Duodenal mucosa (tissue), 2 donors: Measurements from ENCODE around the gene EIF2B2.

Experiments
- H3K27ac ChIP-seq: one replicate; pipeline ENCODE4 v1.7.0; 2013; ENCODE audit warnings: low read depth, low read length
- H3K27me3 ChIP-seq, 2 donors: one replicate each; pipeline ENCODE4 v1.7.0; 2013; ENCODE audit warnings: low read length in 2 of 2, control low read depth in 1 of 2; ENCODE audit not compliant: insufficient read depth in 2 of 2, control insufficient read depth in 1 of 2
- H3K36me3 ChIP-seq, 2 donors: one replicate each; pipeline ENCODE4 v1.7.0; 2013; ENCODE audit warnings: low read length in 2 of 2, control low read depth in 1 of 2; ENCODE audit not compliant: insufficient read depth in 2 of 2, control insufficient read depth in 1 of 2
- H3K4me1 ChIP-seq, 2 donors: one replicate each; pipeline ENCODE4 v1.7.0; 2013; ENCODE audit warnings: low read length in 2 of 2, control low read depth in 1 of 2; ENCODE audit not compliant: insufficient read depth in 2 of 2, control insufficient read depth in 1 of 2
- H3K4me3 ChIP-seq, 2 donors: one replicate each; pipeline ENCODE4 v1.7.0; 2013; ENCODE audit warnings: low read length in 2 of 2, low read depth in 1 of 2
- H3K9ac ChIP-seq, 2 donors: one replicate each; pipeline ENCODE4 v1.7.0; 2013; ENCODE audit warnings: low read length in 2 of 2, low read depth in 1 of 2
- H3K9me3 ChIP-seq, 2 donors: one replicate each; pipeline ENCODE4 v1.7.0; 2013; ENCODE audit warnings: low read length in 2 of 2, control low read depth in 1 of 2; ENCODE audit not compliant: control insufficient read depth in 1 of 2

EIF2B2 gene

GRCh38 chr14:74961238-74961911 is 41.3 kb upstream of the EIF2B2 start:
- H3K4me3 ChIP-seq: no peak overlapping the region
- no peaks in the 10 kb centered on the region for H3K36me3 ChIP-seq
- H3K9ac ChIP-seq: no peak overlapping the region
- no peaks in the 10 kb centered on the region for H3K27me3 ChIP-seq
- H3K4me1 ChIP-seq: no peaks in the 10 kb centered on the region
- H3K27ac ChIP-seq: no peak overlapping the region
- H3K9me3 ChIP-seq: no peaks in the 10 kb centered on the region

GRCh38 chr14:74962046-74962445 is 40.7 kb upstream of the EIF2B2 start:
- Histone ChIP-seq H3K27ac (no peak overlapping the region), H3K9me3 (no peaks in the 10 kb centered on the region), H3K27me3 (no peaks in the 10 kb centered on the region), H3K36me3 (no peaks in the 10 kb centered on the region), H3K9ac (no peak overlapping the region), H3K4me3 (no peak overlapping the region), H3K4me1 (no peaks in the 10 kb centered on the region)

- Histone ChIP-seq H3K9ac (no peak overlapping the region), H3K9me3 (no peaks in the 10 kb centered on the region), H3K4me1 (no peaks in the 10 kb centered on the region), H3K4me3 (no peak overlapping the region), H3K36me3 (no peaks in the 10 kb centered on the region), H3K27me3 (no peaks in the 10 kb centered on the region), H3K27ac (no peak overlapping the region)
Observed at GRCh38 chr14:74962493-74962892, 40.2 kb upstream of the EIF2B2 start.

- no peak overlapping the region for H3K27ac ChIP-seq
- no peaks in the 10 kb centered on the region for H3K4me1 ChIP-seq
- no peaks in the 10 kb centered on the region for H3K9me3 ChIP-seq
- H3K36me3 ChIP-seq: no peaks in the 10 kb centered on the region
- H3K4me3 ChIP-seq: no peak overlapping the region
- no peak overlapping the region for H3K9ac ChIP-seq
- no peaks in the 10 kb centered on the region for H3K27me3 ChIP-seq
Observed at GRCh38 chr14:74963178-74963704, 39.5 kb upstream of the EIF2B2 start.

GRCh38 chr14:74963705-74964271 is 38.9 kb upstream of the EIF2B2 start:
- H3K4me3 ChIP-seq: no peak overlapping the region
- H3K27ac ChIP-seq: no peak overlapping the region
- H3K4me1 ChIP-seq: no peaks in the 10 kb centered on the region
- H3K36me3 ChIP-seq: no peaks in the 10 kb centered on the region
- H3K9me3 ChIP-seq: no peaks in the 10 kb centered on the region
- H3K27me3 ChIP-seq: no peaks in the 10 kb centered on the region
- no peak overlapping the region for H3K9ac ChIP-seq

GRCh38 chr14:74964787-74965485 is 37.8 kb upstream of the EIF2B2 start:
- Histone ChIP-seq H3K9me3 (no peaks in the 10 kb centered on the region), H3K4me1 (no peaks in the 10 kb centered on the region), H3K36me3 (no peaks in the 10 kb centered on the region), H3K9ac (no peak overlapping the region), H3K27ac (no peak overlapping the region), H3K27me3 (no peaks in the 10 kb centered on the region), H3K4me3 (no peak overlapping the region)

GRCh38 chr14:74965486-74966153 is 37.1 kb upstream of the EIF2B2 start:
- no peak overlapping the region for H3K27ac ChIP-seq
- H3K9me3 ChIP-seq: no peaks in the 10 kb centered on the region
- H3K4me3 ChIP-seq: no peak overlapping the region
- H3K9ac ChIP-seq: no peak overlapping the region
- no peaks in the 10 kb centered on the region for H3K27me3 ChIP-seq
- no peaks in the 10 kb centered on the region for H3K4me1 ChIP-seq
- H3K36me3 ChIP-seq: no peaks in the 10 kb centered on the region

GRCh38 chr14:74968811-74969210 is 33.9 kb upstream of the EIF2B2 start:
- Histone ChIP-seq H3K9ac (no peak overlapping the region), H3K9me3 (no peaks in the 10 kb centered on the region), H3K4me3 (no peak overlapping the region), H3K27ac (no peak overlapping the region), H3K27me3 (no peaks in the 10 kb centered on the region), H3K4me1 (peaks cover 5 to 11% of the 10 kb centered on the region in 2 donors), H3K36me3 (no peaks in the 10 kb centered on the region)

- Histone ChIP-seq H3K27ac (no peak overlapping the region), H3K36me3 (no peaks in the 10 kb centered on the region)
Observed at GRCh38 chr14:74973003-74973653, 29.6 kb upstream of the EIF2B2 start.

More at GRCh38 chr14:74973003-74973653, 29.6 kb upstream of the EIF2B2 start:
- Histone ChIP-seq H3K4me3 (no peak overlapping the region), H3K9ac (no peak overlapping the region), H3K27me3 (no peaks in the 10 kb centered on the region), H3K4me1 (peaks cover 10 to 15% of the 10 kb centered on the region in 2 donors), H3K9me3 (no peaks in the 10 kb centered on the region)
